Metanephros (tissue), 1 donor: Measurements from ENCODE around the gene FZD7. TPM values are rescaled to one million over a fixed set of nuclear protein-coding genes. Genes with fewer than 3 reads are reported as not detected.

Experiments
- total RNA-seq: library from RNA; depleted of rRNA; stranded (reverse); fragments of >200 nt; gene quantifications from one replicate; pipeline ENCODE4 v1.2.3, GENCODE V29; 2014

The FZD7 gene
- 76.1 TPM for total RNA-seq

DNA sequence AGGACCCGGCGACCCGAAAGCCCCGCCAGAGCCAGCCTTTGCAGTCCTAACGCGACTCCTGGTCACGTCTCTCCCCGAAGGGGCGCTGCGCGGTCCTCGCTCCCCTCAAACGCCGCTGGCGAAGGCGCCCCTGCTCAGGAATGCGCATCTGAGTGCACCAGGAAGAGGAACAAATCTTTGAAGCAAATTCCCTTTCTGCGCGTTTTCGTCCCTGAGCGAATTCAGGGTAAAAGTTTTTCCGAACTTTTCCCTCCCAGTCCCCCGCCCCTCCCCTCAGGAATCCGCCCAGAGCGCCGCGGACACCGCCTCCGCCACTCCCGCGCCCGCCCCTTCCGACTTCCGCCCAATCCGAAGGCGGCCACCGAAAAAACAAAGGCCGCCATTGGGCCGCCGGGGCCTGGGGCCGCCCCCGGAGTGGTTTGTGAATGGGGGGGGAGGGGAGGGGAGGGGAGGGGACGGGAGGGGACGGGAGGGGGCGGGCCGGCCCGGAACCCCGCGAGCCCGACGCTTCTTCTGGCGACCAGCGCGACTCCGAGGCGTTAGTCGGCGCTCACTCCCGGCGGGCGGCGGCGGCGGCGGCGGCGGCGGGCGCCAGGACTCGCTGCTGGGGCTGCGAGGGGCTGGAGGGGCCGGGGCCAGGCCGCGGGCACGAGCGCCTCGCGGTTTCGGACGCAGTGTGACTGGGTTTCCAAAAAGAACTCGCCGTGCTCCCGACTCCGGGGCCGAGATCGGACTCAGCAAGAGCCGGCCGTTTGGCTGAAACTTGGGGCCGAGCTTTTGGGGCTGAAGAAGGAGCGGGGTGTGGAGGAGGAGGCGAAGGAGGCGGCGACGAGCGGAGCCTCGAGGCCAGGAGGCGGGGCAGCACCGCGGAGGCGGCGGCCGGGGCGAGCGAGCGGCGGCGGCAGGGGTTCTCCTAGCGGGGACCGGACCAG, at the start of gene FZD7:
Gene FZD7 (plus strand): TSS at position 539 of the 932 bp plus-strand sequence. CDS start 793 bp downstream, outside the sequence.

GRCh38 chr2:202072737-202073401, 39.2 kb downstream of the FZD7 start, which contains the start of gene KIAA2012:
Gene KIAA2012 (plus strand): TSS chr2:202073255. CDS start chr2:202073628, 373 bp downstream.

Other genes starting within 250 kb of the FZD7 start
- 1.3 TPM for gene CDK15, start 227.3 kb upstream of the FZD7 start, total RNA-seq
- gene KIAA2012, start 39.4 kb downstream of the FZD7 start, total RNA-seq, result 0.18 TPM
- gene SUMO1, start 204.7 kb downstream of the FZD7 start, total RNA-seq, result 82.0 TPM
- 78.1 TPM for gene NOP58, start 231.9 kb downstream of the FZD7 start, total RNA-seq